HG03442 (cell line): ENCODE data around the gene ZNF48.
"Not testable (repeated sequence)": the region's sequence is repeated elsewhere in the genome, so short reads cannot be mapped to it uniquely, and the experiment has no call there.

Experiments used
- ATAC-seq: cut with Tn5 transposase; IDR thresholded peaks from one replicate; pipeline ENCODE4 v1.9.1; 2021; ENCODE audit warnings: mild to moderate bottlenecking, moderate library complexity; ENCODE audit not compliant: unreplicated experiment

ZNF48 gene

DNA sequence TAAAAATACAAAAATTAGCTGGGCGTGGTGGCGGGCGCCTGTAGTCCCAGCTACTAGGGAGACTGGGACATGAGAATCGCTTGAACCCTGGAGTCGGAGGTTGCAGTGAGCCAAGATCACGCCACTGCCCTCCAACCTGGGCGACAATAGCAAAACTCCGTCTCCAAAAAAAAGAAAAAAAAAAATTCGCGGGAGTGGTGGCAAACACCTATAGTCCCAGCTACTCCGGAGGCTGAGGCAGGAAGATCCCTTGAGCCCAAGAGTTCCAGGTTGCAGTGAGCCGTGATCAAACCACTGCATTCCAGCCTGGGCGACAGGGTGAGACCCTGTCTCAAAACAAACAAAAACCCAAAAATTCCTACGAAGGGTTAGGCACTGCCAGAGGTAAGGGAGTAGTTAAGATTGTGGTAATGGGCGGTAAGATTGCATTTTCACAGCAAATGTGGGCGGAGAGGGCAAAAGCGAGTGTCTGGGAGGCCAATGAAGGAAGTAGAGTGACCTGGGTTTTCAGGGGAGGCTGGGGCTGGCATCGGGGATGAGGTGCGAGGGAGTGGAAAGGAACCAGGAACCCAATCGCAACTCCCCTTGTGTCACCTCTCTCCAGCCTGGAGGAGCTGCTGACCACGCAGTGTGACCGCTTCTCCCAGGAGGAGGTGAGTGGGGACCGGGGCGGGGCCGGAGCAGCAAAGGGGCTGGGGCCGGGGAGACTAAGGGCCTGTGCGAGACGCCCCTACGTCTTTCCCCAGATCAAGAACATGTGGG lies 18.0 kb upstream of the ZNF48 start:
- no peak for ATAC-seq

DNA sequence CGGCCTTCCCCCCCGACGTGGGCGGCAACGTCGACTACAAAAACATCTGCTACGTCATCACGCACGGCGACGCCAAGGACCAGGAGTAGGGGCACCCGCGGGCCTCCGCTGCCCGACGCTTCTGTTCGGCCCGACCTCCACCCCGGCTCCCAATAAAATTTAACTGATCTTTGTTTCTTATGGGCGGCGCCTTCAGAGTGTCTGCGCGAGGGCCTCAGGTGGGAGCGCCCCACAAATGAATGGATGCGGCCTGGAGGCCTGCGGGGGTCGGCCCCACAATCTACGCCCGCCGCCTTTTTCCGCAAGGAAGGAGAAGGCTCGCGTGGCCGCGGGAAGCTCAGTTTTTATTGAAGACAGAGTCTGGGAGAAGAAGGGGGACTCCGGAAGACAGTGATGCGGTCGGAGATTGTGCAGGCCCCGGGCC lies 17.4 kb upstream of the ZNF48 start:
- ATAC-seq, result peak; percentile 38

DNA sequence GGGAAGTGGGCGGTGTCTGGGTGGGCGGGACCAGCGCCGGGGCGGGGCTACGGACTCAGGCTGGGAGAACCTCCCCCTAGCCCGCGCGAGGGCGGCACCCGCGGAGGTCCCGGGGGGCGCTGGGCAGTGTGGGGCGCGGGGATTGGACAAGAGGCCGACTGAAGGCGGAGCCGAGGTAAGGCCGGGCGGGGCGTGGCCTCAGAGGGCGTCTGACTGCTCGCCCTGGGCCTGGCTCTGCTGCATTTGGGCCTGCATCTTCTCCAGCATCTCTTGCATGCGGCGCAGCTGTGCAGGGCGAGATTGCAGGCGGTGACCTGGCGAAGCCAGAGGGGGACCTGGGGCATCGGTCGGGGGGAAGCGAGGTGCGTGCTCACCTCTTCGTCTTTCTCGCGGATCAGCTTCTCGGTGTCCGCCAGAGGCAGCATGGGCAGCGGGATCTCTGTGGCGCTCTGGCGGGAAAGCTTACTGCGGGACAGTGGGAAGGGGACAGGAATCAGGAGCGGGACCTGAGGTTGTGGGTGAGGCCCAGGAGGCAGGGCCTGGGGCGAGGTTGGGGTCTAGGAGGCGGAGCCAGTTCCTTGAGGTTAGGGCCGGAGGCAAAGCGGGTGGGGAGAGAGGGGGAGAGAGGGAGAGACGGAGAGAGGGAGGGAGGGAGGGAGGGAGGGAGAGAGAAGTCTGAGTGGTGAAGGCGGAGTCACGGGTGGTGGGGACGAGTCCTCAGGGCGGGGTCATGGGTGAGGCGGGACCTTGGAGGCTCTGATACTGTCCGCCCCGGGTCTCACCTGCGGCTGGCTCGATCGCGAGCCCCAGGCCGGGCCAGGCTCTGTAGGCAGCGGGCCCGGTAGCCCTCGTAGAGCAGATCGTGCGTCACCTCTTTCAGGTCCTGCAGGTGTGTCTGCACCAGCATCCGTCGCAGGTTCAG lies 16.7 kb upstream of the ZNF48 start:
- ATAC-seq, result peak; percentile 85

DNA sequence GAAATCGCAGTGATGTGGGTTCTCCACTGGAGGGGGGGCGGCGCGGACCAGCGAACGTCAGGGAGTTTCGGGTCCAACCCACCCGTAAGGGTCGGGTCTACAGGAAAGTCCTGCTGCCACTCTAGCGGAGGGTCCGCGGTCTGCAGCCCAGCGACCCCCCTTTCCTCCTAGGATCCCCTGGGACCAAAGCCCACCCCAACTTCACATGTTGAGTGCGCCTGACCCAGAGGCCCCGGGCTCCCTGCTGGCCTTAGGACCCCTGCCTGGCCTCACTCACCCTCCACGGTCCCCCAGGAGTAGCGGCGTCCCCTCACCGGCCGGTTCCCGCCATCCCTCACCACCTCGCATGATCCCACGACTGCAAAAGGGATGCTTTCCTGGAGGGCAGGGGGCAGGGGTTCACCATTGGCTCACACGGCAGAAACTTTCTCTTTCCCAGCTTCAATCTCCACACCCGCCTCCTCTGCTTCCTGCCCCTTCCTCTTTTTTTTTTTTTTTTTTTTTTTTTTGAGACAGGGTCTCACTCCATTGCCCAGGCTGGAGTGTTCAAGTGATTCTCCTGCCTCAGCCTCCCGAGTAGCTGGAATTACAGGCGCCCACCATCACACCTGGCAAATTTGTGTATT lies 15.9 kb upstream of the ZNF48 start:
- ATAC-seq, result no peak

DNA sequence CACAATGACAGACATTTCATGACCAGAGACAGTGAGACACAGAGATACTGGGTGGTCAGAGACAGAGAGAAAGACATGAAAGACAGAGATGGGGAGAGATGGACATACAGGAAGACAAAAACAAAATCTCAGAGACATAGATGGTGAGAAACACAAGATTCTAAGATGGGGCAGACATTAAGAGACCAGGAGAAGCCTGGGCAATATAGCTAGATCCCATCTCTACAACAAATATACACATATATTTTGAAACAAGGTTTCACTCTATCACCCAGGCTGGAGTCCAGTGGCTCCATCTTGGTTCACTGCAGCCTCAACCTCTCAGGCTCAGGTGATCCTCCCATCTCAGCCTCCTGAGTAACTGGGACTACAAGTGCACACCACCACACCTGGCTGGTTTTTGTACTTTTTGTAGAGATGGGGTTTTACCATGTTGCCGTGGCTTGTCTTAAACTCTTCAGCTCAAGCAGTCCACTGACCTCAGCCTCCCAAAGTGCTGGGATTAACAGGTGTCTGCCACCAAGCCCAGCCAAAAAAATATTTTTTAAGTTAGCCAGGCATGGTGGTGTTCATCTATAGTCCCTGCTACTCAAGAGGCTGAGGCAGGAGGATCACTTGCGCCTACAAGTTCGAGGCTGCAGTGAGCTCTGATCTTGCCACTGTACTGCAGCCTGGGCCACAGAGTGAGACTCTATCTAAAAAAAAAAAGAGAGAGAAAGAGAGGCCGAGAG lies 15.0 kb upstream of the ZNF48 start:
- ATAC-seq, result no peak

DNA sequence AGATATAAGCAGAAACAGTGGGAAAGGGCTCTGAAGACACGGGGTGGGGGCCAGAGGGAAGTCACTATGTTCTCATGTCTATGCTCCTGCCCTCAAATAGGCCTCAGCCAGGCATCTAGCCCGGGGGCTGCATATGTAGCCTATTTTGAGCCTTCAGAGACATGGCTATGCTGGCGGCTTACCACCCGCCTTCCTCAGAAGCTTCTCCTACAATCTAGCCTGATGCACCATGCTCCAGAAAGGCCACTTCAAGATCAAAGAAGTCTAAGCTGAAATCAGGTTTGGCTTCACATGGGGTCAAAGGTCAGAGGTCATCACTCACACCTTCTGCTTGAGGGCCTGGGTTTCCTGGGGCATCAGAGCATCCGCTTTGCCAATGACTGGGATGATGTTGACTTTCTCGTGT lies 14.4 kb upstream of the ZNF48 start:
- ATAC-seq, result no peak

DNA sequence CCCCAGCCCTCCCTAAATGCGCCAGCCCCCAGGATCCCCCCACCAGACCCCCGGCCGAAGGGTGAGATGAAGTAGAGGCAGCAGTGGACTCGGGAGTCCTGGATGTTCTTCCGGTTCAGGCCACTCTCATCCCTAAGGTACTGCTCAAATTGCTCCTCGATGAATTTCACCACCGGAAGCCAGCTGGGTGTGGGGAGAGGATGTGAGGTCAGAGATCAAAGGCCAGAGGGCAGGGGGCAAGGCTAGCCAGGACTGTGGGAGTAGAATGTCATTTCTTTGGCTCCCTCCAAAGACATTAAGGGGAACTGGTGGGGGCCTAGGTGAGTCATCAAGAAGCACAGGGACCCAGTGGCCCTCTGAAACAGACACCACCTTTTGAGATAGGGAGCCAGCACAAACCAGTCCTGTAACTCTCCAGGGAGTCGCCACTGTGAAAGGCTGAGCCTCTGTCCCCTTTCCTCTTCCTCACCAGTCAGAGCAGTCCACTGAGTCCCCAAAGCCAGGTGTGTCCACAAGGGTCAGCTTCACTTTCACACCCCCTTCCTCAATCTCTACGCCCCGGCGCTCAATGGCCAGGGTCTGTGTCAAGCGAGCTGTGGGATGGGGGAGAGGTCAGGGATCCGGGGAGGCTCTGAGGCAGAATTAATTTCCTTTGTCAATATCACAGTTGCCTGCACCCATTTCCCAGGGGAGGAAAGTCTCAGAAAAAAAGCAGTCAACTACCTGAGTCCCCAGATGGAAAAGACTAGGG lies 13.8 kb upstream of the ZNF48 start:
- ATAC-seq, result no peak

DNA sequence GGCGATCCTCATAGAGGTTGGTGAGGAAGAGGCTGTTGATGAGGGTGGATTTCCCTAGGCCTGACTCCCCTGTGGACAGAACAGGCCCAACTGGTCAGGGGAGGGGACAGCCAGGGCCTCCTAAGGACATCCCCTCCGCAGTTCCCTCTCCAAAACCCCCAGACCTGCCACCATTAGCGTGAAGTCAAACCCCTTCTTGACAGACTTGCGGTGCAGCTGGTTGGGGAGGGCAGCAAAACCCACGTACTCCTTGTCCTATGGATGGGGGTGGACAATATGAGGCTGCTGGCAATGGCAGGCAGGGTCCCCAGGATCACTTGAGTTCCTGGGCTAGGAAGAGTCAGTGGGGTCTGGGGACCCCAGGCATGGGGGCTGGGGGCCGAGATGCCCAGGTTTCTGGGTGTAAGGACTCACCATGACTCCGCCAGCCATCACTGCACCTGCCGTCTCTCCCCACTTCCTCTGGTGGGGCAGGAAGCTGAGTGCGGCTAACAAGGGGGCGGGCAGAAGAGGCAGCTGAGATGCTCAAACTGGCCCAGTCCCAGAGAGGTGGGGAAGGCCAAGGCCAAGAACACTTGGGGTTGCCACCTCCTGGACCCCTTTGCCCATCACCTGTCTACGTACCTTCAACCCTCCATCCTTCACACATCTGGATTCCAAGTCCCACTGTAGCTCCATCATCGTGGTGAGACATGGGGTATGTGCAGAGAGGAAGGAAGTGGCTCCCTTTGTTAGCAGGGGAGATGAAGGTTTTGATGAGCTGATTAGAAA lies 12.9 kb upstream of the ZNF48 start, which contains the start of gene SEPTIN1:
SEPTIN1 (minus strand) TSS at position 451 of the 771 bp plus-strand sequence; CDS start at position 432, 19 bp downstream.
- ATAC-seq, result no peak

DNA sequence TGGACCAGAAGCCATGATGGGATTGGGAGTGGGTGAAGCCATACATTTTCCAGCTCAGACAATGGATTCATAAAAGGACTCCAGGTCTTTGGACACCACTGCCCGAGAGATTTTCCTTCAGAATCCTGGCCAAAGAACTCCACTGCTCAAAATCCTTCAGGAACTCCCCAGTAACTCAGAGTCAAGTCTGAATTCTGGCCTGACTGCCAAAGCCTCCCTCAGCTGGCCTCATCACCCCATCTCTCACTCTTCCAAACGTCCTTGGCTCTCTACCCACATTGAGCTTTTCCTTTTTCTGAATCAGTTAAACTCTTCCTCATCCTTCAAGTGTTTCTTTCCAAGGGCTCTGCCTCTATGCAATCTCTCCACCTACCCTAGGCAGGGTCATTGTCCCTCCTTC lies 11.7 kb upstream of the ZNF48 start:
- no peak for ATAC-seq

DNA sequence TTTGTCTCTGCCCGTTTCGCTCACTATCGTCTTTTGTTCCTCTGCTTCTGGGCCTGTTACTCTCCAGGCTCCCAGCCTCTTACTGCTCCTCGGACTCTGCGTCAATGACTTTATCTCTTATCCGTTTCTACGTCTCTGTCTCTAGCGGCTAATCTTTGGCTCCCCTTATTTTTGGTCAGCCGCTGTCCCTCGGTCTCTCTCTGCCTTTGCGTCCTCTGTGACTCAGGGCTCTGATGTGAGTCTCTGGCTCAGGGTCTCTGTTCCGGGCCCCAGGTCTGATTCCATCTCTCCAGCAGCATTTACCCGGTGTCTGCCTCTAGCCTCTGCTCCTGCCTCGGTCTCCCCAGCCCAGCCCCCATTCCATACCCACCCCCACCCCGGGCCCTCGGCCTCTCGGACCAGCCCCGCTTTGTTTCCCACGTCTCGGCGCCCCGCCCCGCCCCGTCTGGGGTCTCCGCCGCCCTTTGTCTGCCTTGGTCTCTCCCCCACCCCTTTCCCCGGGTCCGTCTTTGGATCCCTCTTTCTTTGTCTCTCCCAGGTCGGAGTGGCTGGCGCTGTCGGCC lies 547 bp upstream of the ZNF48 start:
- ATAC-seq, result no peak

DNA sequence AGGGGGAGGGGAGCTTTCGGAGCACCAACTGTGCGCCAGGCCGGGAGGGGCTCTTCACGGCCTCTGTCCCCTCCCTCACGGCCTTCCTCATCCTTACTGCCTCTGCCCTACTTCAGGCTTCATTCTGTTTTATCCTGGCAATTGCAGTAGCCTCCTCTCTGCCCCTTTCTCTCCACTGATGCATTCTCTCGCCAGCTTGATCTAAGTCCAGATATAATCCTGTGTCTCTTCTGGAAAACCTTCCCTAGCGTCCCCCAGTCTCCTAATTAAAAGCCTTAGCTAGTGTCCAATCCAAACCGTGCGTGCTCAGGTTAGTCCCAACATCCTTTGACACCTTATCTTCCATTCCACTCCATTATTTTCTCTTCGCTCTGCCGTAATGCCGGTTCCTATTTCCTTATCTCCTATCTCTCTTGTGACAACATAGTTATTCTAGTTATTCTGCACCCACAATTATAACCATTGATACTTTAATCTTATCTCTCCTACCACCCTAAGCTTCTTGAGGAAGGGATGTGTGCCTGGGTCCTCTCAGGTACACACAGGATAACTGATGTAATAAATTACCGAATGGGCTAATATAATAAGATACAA lies 869 bp downstream of the ZNF48 start:
- no peak for ATAC-seq

DNA sequence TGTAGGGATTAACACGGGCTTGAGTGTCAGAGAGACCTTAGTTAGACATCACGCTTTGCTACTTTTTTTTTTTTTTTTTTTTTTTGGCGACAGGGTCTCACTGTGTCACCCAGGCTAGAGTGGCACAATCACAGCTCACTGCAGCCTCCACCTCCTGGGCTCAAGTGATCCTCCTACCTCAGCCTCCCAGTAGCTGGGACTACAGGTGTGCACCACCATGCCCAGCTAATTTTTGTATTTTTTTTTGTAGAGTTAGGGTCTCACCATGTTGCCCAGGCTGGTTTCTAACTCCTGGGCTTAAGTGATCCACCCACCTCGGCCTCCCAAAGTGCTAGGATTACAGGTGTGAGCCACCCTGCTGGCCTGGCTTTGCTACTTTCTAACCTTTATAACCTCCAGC lies 1.4 kb downstream of the ZNF48 start:
- ATAC-seq, result not testable (repeated sequence)

DNA sequence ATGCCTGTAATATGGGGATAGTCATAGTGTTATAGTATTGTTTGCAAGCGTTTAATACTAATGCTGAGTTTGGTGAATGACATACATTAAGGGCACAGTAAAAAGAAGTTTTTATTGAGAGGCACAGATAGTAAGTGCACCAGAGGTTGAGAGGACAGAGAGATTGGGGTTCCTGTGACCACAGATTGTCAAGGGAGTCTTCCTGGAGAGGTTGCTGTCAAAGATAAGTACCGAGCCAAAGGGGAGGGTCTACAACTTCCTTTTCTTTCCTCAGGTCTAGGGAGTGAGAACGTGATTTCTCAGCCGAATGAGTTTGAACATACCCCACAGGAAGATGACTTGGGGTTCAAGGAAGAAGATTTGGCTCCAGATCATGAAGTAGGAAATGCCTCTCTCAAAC lies 1.8 kb downstream of the ZNF48 start:
- ATAC-seq, result no peak

DNA sequence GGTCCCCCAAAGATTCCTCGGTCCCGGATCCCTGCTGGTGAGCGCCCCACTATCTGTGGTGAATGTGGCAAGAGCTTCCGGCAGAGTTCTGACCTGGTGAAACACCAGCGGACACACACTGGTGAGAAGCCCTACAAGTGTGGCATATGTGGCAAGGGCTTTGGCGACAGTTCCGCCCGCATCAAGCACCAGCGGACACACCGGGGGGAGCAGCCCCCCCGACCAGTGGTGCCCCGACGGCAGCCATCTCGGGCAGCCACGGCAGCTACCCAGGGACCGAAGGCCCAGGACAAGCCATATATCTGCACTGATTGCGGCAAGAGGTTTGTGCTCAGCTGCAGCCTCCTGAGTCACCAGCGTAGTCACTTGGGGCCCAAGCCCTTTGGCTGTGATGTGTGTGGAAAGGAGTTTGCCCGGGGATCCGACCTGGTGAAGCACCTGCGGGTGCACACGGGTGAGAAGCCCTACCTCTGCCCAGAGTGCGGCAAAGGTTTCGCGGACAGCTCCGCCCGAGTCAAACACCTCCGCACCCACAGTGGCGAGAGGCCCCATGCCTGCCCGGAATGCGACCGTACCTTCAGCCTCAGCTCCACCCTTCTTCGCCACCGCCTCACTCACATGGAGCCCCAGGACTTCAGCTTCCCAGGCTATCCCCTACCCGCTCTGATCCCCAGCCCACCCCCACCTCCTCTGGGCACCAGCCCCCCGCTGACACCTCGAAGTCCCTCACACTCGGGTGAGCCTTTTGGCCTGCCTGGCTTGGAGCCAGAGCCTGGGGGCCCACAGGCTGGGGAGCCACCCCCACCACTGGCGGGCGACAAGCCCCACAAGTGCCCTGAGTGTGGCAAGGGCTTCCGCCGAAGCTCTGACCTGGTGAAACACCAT lies 2.8 kb downstream of the ZNF48 start:
- ATAC-seq, result no peak

DNA sequence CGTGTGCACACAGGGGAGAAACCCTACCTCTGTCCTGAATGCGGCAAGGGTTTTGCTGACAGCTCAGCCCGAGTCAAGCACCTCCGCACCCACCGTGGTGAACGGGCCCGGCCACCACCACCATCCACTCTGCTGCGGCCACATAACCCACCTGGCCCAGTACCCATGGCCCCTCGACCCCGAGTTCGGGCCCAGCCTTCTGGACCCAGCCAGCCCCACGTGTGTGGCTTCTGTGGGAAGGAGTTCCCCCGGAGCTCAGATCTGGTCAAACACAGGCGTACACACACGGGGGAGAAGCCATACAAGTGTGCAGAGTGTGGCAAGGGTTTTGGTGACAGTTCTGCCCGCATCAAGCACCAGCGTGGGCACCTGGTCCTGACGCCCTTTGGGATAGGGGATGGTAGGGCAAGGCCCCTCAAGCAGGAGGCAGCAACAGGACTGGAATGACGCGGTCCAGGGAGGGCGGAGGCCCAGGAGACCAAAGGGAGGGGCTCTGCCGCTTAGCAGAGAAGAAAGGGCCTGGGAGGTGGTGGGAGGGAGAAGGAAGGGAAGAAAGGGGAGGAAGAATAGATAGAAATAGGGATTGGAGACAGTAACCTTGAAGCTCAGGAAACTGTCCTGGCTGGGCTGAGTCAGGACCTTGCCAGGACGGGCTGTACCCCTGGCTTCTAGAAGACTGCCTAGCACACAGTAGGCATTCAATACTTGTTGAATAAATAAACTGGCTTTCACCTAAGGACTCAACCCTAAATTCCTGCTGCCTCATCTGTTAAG lies 3.6 kb downstream of the ZNF48 start:
- no peak for ATAC-seq

DNA sequence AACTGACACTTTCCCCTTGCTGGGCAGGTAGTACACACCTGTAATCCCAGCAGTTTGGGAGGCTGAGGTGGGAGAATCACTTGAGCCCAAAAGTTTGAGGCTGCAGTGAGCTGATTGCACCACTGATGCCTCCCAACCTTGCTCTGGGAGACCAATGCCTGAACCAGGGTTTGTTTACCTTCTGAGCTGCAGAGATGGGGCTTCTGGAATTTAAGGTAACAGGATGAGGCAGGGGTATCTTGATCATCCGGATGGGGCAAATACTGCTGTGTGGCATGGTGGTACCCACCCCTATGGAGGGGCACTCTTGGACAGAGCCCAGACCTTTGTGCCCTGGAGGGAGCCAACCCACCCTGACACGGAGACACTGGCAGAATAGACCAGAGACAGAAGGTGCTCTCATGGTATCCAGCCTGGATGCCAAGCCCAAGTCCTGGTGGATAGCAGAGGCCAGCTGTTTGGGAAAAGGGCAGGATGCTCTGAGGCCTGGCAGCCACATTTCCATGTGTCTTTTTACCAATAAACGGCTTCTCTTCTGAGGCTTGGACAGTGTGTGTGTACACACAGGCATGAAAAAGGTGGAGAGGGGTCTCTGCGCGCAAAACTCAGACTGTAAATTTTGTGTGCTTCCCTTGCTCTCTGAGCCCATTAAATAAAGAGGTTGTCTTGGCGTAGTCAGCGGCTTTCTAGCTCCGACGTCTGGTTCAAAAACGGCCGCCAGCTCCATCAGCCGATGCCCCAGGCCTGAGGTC lies 4.4 kb downstream of the ZNF48 start:
- no peak for ATAC-seq
